ENCODE measurements around the gene POU2F1. TPM values are rescaled to one million over a fixed set of nuclear protein-coding genes. Genes with fewer than 3 reads are reported as not detected.

The POU2F1 gene
- total and polyA plus RNA-seq, 4 donors, result 0.93 to 10.5 (median 6.5) TPM

DNA sequence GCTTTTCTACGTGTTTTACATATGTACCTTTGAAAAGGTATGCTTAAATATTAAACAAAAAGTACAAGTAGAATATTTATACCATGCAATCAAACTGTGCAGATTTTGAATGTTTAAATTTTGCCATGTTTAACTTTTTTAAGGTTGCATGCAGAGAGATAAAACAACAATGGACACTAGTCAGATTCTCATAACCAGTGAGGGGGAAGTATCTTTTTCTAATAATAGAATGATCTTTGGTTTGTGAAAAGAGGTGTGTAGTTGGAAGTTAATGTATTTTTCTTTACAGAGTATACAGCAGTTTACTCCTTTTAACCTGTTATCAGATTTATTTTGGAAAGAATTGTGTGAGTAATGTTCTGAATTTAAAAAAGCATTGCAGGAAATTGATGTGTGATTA, 27.1 kb downstream of the POU2F1 start:
- TF ChIP-seq CTCF (IDR thresholded peaks at IDR 0.05; ENCODE audit: low read depth, low read length, missing input control), result no peak
- TF ChIP-seq, protein P1, sequence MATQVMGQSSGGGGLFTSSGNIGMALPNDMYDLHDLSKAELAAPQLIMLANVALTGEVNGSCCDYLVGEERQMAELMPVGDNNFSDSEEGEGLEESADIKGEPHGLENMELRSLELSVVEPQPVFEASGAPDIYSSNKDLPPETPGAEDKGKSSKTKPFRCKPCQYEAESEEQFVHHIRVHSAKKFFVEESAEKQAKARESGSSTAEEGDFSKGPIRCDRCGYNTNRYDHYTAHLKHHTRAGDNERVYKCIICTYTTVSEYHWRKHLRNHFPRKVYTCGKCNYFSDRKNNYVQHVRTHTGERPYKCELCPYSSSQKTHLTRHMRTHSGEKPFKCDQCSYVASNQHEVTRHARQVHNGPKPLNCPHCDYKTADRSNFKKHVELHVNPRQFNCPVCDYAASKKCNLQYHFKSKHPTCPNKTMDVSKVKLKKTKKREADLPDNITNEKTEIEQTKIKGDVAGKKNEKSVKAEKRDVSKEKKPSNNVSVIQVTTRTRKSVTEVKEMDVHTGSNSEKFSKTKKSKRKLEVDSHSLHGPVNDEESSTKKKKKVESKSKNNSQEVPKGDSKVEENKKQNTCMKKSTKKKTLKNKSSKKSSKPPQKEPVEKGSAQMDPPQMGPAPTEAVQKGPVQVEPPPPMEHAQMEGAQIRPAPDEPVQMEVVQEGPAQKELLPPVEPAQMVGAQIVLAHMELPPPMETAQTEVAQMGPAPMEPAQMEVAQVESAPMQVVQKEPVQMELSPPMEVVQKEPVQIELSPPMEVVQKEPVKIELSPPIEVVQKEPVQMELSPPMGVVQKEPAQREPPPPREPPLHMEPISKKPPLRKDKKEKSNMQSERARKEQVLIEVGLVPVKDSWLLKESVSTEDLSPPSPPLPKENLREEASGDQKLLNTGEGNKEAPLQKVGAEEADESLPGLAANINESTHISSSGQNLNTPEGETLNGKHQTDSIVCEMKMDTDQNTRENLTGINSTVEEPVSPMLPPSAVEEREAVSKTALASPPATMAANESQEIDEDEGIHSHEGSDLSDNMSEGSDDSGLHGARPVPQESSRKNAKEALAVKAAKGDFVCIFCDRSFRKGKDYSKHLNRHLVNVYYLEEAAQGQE (IDR thresholded peaks at IDR 0.05), result no peak
- no peak for TF ChIP-seq FOXA1 (IDR thresholded peaks at IDR 0.05)
- TF ChIP-seq GABPA (IDR thresholded peaks at IDR 0.05 in 1 of 2, conservative IDR thresholded peaks at IDR 0.05 in 1 of 2), result no peak
- no peak for TF ChIP-seq RAD21 (IDR thresholded peaks at IDR 0.05)
- no peak for TF ChIP-seq SP1 (IDR thresholded peaks at IDR 0.05)
- DNase-seq (ENCODE audit: low spot score), result no peak
- Histone ChIP-seq H3K4me1 (ENCODE audit: control insufficient read depth in 4 of 4, insufficient read depth in 4 of 4, low read length in 3 of 4) (peaks cover 0 to 2% (median under 1%) of the 10 kb centered on the region in 4 donors), H3K27me3 (ENCODE audit: control insufficient read depth in 4 of 4, insufficient read depth in 4 of 4, low read length in 3 of 4) (no peaks in the 10 kb centered on the region), H3K9ac (ENCODE audit: low read depth in 1 of 2, low read length in 2 of 2) (no peak overlapping the region), H3K4me3 (ENCODE audit: low read depth in 1 of 3, low read length in 3 of 3) (no peak overlapping the region), H3K9me3 (ENCODE audit: control insufficient read depth in 4 of 4, low read length in 3 of 4) (no peaks in the 10 kb centered on the region), H3K36me3 (ENCODE audit: control insufficient read depth in 4 of 4, insufficient read depth in 3 of 4, low read depth in 1 of 4, low read length in 3 of 4) (no peaks in the 10 kb centered on the region), H3K27ac (ENCODE audit: low read depth in 1 of 2, low read length in 2 of 2) (no peak overlapping the region)
- WGBS, result 94% methylated on average over 1 of the region's 1 CpG

DNA sequence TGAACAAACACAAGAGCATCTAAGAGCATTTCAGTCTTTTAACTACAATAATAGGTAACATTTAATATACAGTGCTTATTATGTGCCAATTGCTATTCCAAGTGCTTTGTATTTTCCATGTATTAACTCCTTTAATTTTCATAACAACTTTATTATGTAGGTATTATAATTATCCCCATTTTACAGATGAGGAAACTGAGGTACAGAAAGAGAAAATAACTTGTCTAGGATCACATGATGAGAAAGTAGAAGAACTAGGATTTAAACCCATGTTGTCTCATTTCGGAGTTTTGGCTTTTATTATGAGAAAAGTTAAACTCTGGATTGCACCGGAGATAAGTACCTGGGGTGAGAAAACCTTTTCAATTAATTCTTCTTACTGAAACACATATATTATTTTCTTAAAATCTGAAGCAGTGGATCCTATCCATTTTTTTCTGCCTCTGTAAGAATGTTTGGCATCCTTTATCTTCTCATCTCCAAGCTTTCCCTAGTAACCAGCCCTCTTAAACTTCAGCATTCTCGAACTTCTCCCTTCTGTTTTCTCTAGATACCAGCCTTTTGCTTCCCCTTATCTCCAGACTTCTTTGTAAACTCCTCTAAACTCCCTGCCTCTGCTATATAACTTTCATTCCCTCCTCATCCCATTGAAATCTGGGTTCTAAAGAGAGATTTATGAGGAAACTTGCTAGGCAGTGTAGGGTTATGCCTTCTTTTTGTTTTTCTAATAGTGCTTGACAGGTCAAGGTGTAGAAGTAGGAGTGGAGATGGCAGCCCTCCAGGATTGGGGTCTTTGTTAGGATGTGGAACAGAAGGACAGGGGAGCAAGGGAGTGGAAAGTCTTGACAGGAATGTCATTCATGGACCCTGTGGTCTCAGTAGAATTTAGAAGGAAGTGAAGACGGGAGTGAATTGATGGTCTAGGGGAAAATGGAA, 28.3 kb downstream of the POU2F1 start:
- Histone ChIP-seq H3K27ac (ENCODE audit: low read depth in 1 of 2, low read length in 2 of 2) (no peak overlapping the region), H3K27me3 (ENCODE audit: control insufficient read depth in 4 of 4, insufficient read depth in 4 of 4, low read length in 3 of 4) (no peaks in the 10 kb centered on the region), H3K4me1 (ENCODE audit: control insufficient read depth in 4 of 4, insufficient read depth in 4 of 4, low read length in 3 of 4) (peaks cover 0 to 5% (median 0%) of the 10 kb centered on the region in 4 donors), H3K4me3 (ENCODE audit: low read depth in 1 of 3, low read length in 3 of 3) (no peak overlapping the region), H3K36me3 (ENCODE audit: control insufficient read depth in 4 of 4, insufficient read depth in 3 of 4, low read depth in 1 of 4, low read length in 3 of 4) (no peaks in the 10 kb centered on the region), H3K9me3 (ENCODE audit: control insufficient read depth in 4 of 4, low read length in 3 of 4) (no peaks in the 10 kb centered on the region), H3K9ac (ENCODE audit: low read depth in 1 of 2, low read length in 2 of 2) (no peak overlapping the region)
- WGBS, result 94% methylated on average over 4 of the region's 4 CpGs
- DNase-seq (ENCODE audit: low spot score), result no peak
- TF ChIP-seq, protein P2, sequence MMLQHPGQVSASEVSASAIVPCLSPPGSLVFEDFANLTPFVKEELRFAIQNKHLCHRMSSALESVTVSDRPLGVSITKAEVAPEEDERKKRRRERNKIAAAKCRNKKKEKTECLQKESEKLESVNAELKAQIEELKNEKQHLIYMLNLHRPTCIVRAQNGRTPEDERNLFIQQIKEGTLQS (IDR thresholded peaks at IDR 0.05), result no peak
- TF ChIP-seq YY1 (IDR thresholded peaks at IDR 0.05) (no peak), SP1 (IDR thresholded peaks at IDR 0.05) (no peak), NR2F2 (IDR thresholded peaks at IDR 0.05) (no peak), RXRA (IDR thresholded peaks at IDR 0.05) (no peak), FOXA1 (IDR thresholded peaks at IDR 0.05) (no peak), ZBTB33 (IDR thresholded peaks at IDR 0.05) (no peak), FOXA2 (IDR thresholded peaks at IDR 0.05) (no peak), HNF4A (conservative IDR thresholded peaks at IDR 0.05) (no peak), HNF4G (IDR thresholded peaks at IDR 0.05) (no peak), CTCF (IDR thresholded peaks at IDR 0.05; ENCODE audit: low read depth, low read length, missing input control) (no peak), TAF1 (conservative IDR thresholded peaks at IDR 0.05) (no peak), RAD21 (IDR thresholded peaks at IDR 0.05) (no peak), EGR1 (IDR thresholded peaks at IDR 0.05; ENCODE audit: low read depth in 2 of 2) (no peak)
- TF ChIP-seq, protein P3, sequence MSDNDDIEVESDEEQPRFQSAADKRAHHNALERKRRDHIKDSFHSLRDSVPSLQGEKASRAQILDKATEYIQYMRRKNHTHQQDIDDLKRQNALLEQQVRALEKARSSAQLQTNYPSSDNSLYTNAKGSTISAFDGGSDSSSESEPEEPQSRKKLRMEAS (IDR thresholded peaks at IDR 0.05), result no peak
